Aorta (tissue), 5 donors: ENCODE results near the gene LRRC25. TPM values are rescaled to one million over a fixed set of nuclear protein-coding genes. Genes with fewer than 3 reads are reported as not detected.
A peak's percentile ranks its signal among the peaks of the same experiment; 100 is the strongest.

Experiments used
- ATAC-seq: fragments of 200-7000 bp; cut with Tn5 transposase; one replicate; pipeline ENCODE4 v1.9.1; 2022; ENCODE audit warnings: moderate library complexity; ENCODE audit not compliant: low FRiP score
- DNase-seq, 2 donors: peaks; one replicate each; pipeline ENCODE4 v3.0.0-alpha.2; 2020
- H3K27ac ChIP-seq, 2 donors: one replicate each; pipeline ENCODE4 v1.5.1; 2013; ENCODE audit warnings: low read length in 2 of 2, mild to moderate bottlenecking in 2 of 2, moderate library complexity in 2 of 2, control low read depth in 1 of 2, inconsistent platforms in 1 of 2, low read depth in 1 of 2
- H3K27me3 ChIP-seq, 2 donors: one replicate each; pipeline ENCODE4 v1.6.1; 2013; ENCODE audit warnings: control low read depth in 1 of 2, low read length in 1 of 2, mild to moderate bottlenecking in 1 of 2, moderate library complexity in 1 of 2; ENCODE audit not compliant: insufficient read depth in 2 of 2, control insufficient read depth in 1 of 2
- H3K36me3 ChIP-seq, 2 donors: one replicate each; pipeline ENCODE4 v1.6.1; 2013; ENCODE audit warnings: control low read depth in 1 of 2, low read length in 1 of 2, mild to moderate bottlenecking in 1 of 2; ENCODE audit not compliant: insufficient read depth in 2 of 2, control insufficient read depth in 1 of 2
- H3K4me1 ChIP-seq, 2 donors: one replicate each; pipeline ENCODE4 v1.6.1; 2013; ENCODE audit warnings: low read length in 2 of 2, control low read depth in 1 of 2, mild to moderate bottlenecking in 1 of 2, moderate library complexity in 1 of 2; ENCODE audit not compliant: insufficient read depth in 2 of 2, control insufficient read depth in 1 of 2
- H3K4me3 ChIP-seq, 2 donors: one replicate each; pipeline ENCODE4 v1.5.1; 2013; ENCODE audit warnings: low read length in 2 of 2, control low read depth in 1 of 2, mild to moderate bottlenecking in 1 of 2
- H3K9me3 ChIP-seq: one replicate; pipeline ENCODE4 v1.6.1; 2013; ENCODE audit warnings: mild to moderate bottlenecking, low read length; ENCODE audit not compliant: control insufficient read depth
- WGBS, 2 donors: extraction: QIAGEN DNeasy Blood & Tissue Kit; methylation state at CpG; one replicate each; pipeline ENCODE4 v1.1.7; 2013; 5-methylcytosine and 5-hydroxymethylcytosine counted together
- intact Hi-C, 2 donors: fragments of 100-400 bp; cut with DNase I; formaldehyde crosslinking; loops; one replicate each; pipeline versions ENCODE4 v1.14.2 to v1.15.0; 2022
- polyA plus RNA-seq, 2 donors: library from polyadenylated mRNA; stranded (reverse); fragments of 200-250 nt; gene quantifications; one replicate each; pipeline ENCODE4 v1.2.3, GENCODE V29; 2013
- total RNA-seq, 2 donors: library from RNA; stranded (reverse); fragmentation: NEBNext Ultra II Directional; extraction: Animal tissue kit (Norgen Biotek cat#: 25700); gene quantifications; one replicate each; pipeline ENCODE4 v1.2.1, GENCODE V29; 2021
- donor health status: healthy with polysubstance abuse.
- donor health status: Bipolar disorder and iron deficiency.
- donor health status: DM: no; HTN: no; CAD: no.
- donor health status: DM: no; HTN: no; CAD: no.
- donor health status: DM: yes; HTN: yes; CAD: no.

The LRRC25 gene
- total and polyA plus RNA-seq, 4 donors: 2.2 to 15.6 (median 7.5) TPM

DNA sequence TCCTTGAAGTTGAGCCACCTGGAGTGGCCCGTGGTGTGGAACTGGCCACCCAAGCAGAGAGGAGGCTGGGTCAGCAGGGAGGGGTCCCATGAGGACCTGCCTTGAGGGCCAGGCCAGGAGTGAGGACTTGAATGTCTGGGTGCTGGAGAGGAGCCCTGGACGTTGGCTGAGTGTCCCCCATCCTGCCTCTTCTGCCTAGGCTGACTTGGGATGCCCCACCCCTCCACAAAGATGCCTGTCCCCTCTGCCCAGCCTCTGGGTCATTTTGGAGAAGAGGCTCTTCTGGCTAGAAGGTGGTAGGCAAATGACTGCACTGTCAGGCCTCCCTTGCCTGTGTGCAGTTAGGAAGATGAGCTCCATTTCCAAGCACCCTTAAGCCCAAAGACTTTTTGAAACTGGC lies 23.5 kb upstream of the LRRC25 start:
- H3K27ac ChIP-seq: peak overlapping the region in 1 of 2 donors; percentile 20
- no peaks in the 10 kb centered on the region for H3K27me3 ChIP-seq
- intact Hi-C loops: no loop called here
- no peaks in the 10 kb centered on the region for H3K36me3 ChIP-seq
- no peaks in the 10 kb centered on the region for H3K4me1 ChIP-seq
- no peak for ATAC-seq
- no peak overlapping the region for H3K4me3 ChIP-seq
- H3K9me3 ChIP-seq: no peaks in the 10 kb centered on the region
- WGBS, 2 donors: 28 to 30% methylated on average over 2 of the region's 2 CpGs
- peak in 1 of 2 donors; percentile 50 for DNase-seq

GRCh38 chr19:18419699-18420460 lies 22.5 kb upstream of the LRRC25 start:
- 1 to 2% methylated on average over 84 to 97 of the region's 97 CpGs for WGBS, 2 donors
- H3K36me3 ChIP-seq: no peaks in the 10 kb centered on the region
- no peaks in the 10 kb centered on the region for H3K27me3 ChIP-seq
- peak overlapping the region; percentile 44 to 74 for H3K4me3 ChIP-seq
- intact Hi-C loops: loop anchor here (10.0 kb wide), 2 partner anchors 165 to 215 kb away; partner anchors contain the start of gene RAB3A (in 1 of the 2)
- no peaks in the 10 kb centered on the region for H3K4me1 ChIP-seq
- no peak for ATAC-seq
- no peaks in the 10 kb centered on the region for H3K9me3 ChIP-seq
- peak; percentile 67 to 83 for DNase-seq
- H3K27ac ChIP-seq: peak overlapping the region in 1 of 2 donors; percentile 7

DNA sequence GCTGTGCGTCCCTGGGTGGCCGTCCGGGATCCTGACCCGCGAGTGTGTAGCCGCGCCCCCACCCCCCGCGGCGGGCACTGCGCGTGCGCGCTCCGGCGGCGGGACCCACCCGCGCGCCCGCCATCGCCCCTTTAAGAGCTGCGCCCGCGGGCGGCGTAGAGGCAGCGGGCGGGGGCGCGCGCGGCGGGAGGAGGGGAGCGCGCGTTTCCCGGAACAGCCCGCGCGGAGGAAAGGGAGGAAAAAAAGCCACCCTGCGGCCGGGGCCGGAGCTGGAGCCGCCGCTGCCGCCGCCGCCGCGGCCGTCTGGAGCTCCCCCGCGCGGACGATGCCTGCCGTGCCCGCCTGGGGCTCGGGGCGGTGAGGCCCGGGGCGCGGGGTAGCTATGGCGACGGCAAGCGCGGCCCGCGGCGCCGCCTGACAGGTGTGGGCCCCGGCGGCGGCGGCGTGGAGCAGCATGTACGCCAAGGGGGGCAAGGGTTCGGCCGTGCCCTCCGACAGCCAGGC lies 21.8 kb upstream of the LRRC25 start, which contains the start of gene SSBP4:
TSS of gene SSBP4 (plus strand) at position 204 of the 504 bp plus-strand sequence. CDS start at position 455, 251 bp downstream.
- Histone ChIP-seq H3K4me1 (no peaks in the 10 kb centered on the region), H3K4me3 (peak within 1 kb of the TSS; percentile 44 to 74), H3K27ac (peak within 1 kb of the TSS in 1 of 2 donors; percentile 46), H3K9me3 (no peaks in the 10 kb centered on the region), H3K27me3 (no peaks in the 10 kb centered on the region), H3K36me3 (no peaks in the 10 kb centered on the region)
- peak; percentile 85 to 90 for DNase-seq
- peak; percentile 36 for ATAC-seq
- intact Hi-C loops: loop anchor here (10.0 kb wide), 2 partner anchors 164 to 214 kb away; partner anchors contain the start of gene RAB3A (in 1 of the 2)
- WGBS, 2 donors: 1 to 2% methylated on average over 20 to 80 of the region's 80 CpGs

- DNase-seq (peak; percentile 76 to 83), ATAC-seq (no peak)
- Histone ChIP-seq H3K4me3 (no peak overlapping the region), H3K27me3 (no peaks in the 10 kb centered on the region), H3K9me3 (no peaks in the 10 kb centered on the region), H3K36me3 (no peaks in the 10 kb centered on the region), H3K27ac (peak overlapping the region in 1 of 2 donors; percentile 46), H3K4me1 (no peaks in the 10 kb centered on the region)
- WGBS, 2 donors: 17 to 19% methylated on average over 39 of the region's 39 CpGs
- intact Hi-C loops: loop anchor here (10.0 kb wide), 2 partner anchors 164 to 214 kb away; partner anchors contain the start of gene RAB3A (in 1 of the 2)
Measured at GRCh38 chr19:18418483-18419194, 21.2 kb upstream of the LRRC25 start.

DNA sequence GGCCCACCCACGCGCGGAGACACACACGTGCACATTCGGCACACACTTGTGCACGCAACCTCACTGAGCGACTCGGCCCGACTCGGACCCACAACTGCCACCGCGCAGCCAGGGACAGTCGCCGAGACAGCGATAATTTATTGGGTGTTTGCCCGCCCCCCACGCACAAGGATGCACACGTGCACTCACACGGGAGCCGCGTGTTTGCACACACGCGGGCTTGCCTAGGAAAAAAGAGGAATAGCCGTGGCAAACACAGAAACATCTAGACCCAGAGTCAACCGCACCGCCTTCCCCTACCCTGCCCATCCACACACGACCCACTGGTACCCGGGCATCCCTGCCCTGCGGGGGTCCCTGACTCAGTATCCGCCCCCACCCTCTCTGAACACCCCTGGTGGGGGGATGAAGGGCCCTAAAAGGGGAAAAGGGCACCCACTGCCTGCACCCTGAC lies 20.6 kb upstream of the LRRC25 start:
- intact Hi-C loops: loop anchor here (10.0 kb wide), 2 partner anchors 163 to 213 kb away; partner anchors contain the start of gene RAB3A (in 1 of the 2)
- DNase-seq: peak; percentile 85 to 87
- Histone ChIP-seq H3K9me3 (no peaks in the 10 kb centered on the region), H3K4me1 (no peaks in the 10 kb centered on the region), H3K27me3 (no peaks in the 10 kb centered on the region), H3K4me3 (no peak overlapping the region), H3K36me3 (no peaks in the 10 kb centered on the region), H3K27ac (peak overlapping the region in 1 of 2 donors; percentile 46)
- no peak for ATAC-seq
- WGBS, 2 donors: 10 to 12% methylated on average over 30 of the region's 30 CpGs

- peak overlapping the region in 1 of 2 donors; percentile 71 for H3K27ac ChIP-seq
- peak overlapping the region in 1 of 2 donors; percentile 6 for H3K4me3 ChIP-seq
- DNase-seq (peak; percentile 93 to 94), ATAC-seq (peak; percentile 66)
- no peaks in the 10 kb centered on the region for H3K9me3 ChIP-seq
- H3K27me3 ChIP-seq: no peaks in the 10 kb centered on the region
- no peaks in the 10 kb centered on the region for H3K36me3 ChIP-seq
- WGBS, 2 donors: 1% methylated on average over 39 to 53 of the region's 53 CpGs
- no peaks in the 10 kb centered on the region for H3K4me1 ChIP-seq
- intact Hi-C loops: loop anchor here (1.0 to 10.0 kb wide), 4 partner anchors 113 to 213 kb away; partner anchors contain the start of genes JUND (in 1 of the 2) and RAB3A (in 1 of the 2)
Measured at GRCh38 chr19:18417250-18418028, 20.0 kb upstream of the LRRC25 start.

DNA sequence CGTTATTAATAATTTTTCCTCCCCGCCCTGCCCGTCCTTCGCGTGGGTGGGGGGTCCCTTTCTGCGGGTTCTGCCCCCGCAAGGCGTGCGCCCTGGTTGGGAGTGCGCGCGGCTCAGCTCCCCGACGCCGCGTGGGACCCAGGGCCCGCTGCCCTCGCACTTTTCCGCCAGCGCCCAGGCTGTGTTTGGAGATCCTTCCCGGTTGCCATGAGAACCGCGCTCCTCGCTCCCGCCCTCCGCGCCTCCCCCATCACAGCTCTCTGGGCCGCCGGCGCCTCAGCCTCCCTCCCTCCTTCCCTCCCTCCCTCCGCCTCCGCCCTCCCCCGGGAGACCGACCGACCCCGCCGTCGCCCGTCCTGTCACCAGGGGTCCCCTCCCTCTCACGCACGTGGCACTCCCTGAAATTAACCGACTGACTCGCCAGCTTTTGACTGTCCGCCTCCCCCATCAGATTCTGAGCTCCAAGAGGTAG lies 19.4 kb upstream of the LRRC25 start:
- Histone ChIP-seq H3K4me3 (peak overlapping the region in 1 of 2 donors; percentile 6), H3K9me3 (no peaks in the 10 kb centered on the region), H3K36me3 (no peaks in the 10 kb centered on the region), H3K4me1 (no peaks in the 10 kb centered on the region), H3K27ac (peak overlapping the region in 1 of 2 donors; percentile 71), H3K27me3 (no peaks in the 10 kb centered on the region)
- intact Hi-C loops: loop anchor here (1.0 to 10.0 kb wide), 4 partner anchors 113 to 212 kb away; partner anchors contain the start of genes JUND (in 1 of the 2) and RAB3A (in 1 of the 2)
- WGBS, 2 donors: 1% methylated on average over 40 to 44 of the region's 44 CpGs
- DNase-seq: peak; percentile 97 to 98
- peak; percentile 82 for ATAC-seq
